ENCODE results near the gene CENPU. TPM values are rescaled to one million over a fixed set of nuclear protein-coding genes. Genes with fewer than 3 reads are reported as not detected.

The CENPU gene
- total RNA-seq, 1 donor from 2014 or later = 7.1 TPM

DNA sequence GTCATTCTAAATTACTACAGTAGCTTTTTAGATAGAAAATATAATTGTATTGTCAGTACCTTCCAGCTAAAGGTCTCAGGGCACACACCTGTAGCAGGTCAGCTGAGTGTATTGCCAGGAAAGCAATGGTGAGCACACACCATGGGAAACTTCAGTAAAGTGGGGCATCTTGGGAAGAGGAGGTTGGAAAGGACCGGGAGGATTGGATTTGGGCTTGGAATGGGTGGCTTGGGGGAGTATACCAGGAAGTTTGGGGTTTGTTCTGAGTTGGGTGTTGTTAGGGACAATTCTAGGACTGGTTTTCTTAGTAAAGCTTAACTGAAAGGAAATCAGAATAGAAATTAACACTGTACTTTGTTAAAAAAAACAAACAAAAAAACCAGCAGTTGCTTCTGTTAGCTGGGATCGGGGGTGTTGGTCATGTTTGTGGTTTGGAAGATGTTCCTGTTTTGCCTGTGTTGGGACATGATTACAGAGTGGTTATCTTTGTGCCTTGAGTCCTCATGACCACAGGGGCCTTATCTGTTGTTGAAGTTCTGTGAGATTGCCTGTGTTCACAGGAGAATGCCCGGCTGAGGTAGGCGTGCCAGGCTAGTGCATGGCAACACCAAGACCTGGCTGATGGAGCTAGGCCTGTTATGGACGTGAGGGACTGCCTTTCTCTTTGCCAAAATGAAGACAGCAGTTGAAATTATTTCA is 49.3 kb downstream of the CENPU start:
- ATAC-seq (ENCODE audit: low read depth) (no peak), DNase-seq (no peak)
- no peaks in the 10 kb centered on the region for H3K4me1 Mint-ChIP-seq
- TF ChIP-seq, protein P1, sequence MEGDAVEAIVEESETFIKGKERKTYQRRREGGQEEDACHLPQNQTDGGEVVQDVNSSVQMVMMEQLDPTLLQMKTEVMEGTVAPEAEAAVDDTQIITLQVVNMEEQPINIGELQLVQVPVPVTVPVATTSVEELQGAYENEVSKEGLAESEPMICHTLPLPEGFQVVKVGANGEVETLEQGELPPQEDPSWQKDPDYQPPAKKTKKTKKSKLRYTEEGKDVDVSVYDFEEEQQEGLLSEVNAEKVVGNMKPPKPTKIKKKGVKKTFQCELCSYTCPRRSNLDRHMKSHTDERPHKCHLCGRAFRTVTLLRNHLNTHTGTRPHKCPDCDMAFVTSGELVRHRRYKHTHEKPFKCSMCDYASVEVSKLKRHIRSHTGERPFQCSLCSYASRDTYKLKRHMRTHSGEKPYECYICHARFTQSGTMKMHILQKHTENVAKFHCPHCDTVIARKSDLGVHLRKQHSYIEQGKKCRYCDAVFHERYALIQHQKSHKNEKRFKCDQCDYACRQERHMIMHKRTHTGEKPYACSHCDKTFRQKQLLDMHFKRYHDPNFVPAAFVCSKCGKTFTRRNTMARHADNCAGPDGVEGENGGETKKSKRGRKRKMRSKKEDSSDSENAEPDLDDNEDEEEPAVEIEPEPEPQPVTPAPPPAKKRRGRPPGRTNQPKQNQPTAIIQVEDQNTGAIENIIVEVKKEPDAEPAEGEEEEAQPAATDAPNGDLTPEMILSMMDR (IDR thresholded peaks at IDR 0.05) = no peak
- intact Hi-C loops (cut with micrococcal nuclease) = no loop called here
- H3K27me3 Mint-ChIP-seq = no peaks in the 10 kb centered on the region
- H3K27ac Mint-ChIP-seq = no peak overlapping the region
- no peak overlapping the region for H3K4me3 Mint-ChIP-seq
- ChIA-PET POLR2A (no interaction called here), CTCF (no interaction called here)
- no peaks in the 10 kb centered on the region for H3K9me3 Mint-ChIP-seq
- H3K36me3 Mint-ChIP-seq (ENCODE audit: low read depth) = peaks cover 18% of the 10 kb centered on the region

DNA sequence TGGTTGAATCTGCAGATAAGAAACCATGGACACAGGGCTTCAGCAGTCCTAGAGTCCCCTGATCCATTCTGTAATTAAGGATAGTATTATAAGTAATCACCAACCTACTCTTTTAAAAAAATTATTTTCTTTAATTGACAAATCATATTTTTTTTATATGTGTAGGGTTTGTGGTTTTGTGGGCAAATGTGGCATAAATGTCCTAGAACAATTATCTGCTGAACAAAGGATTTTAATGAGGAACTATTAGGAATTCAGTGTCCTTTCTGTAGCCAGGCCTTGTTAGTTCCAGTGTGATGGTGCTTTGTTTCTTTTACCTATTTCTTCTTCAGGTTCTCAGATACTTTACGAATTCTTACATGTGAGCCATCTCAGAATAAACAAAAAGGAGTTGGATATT is 52.0 kb downstream of the CENPU start:
- no peaks in the 10 kb centered on the region for H3K27me3 Mint-ChIP-seq
- DNase-seq = no peak
- no peak overlapping the region for H3K4me3 Mint-ChIP-seq
- ChIA-PET POLR2A (no interaction called here), CTCF (no interaction called here)
- TF ChIP-seq, protein P1 (IDR thresholded peaks at IDR 0.05) = no peak
- intact Hi-C loops (cut with micrococcal nuclease) = no loop called here
- ATAC-seq (ENCODE audit: low read depth) = no peak
- no peak overlapping the region for H3K27ac Mint-ChIP-seq
- H3K36me3 Mint-ChIP-seq (ENCODE audit: low read depth) = peaks cover 11% of the 10 kb centered on the region
- H3K4me1 Mint-ChIP-seq = no peaks in the 10 kb centered on the region
- H3K9me3 Mint-ChIP-seq = no peaks in the 10 kb centered on the region

DNA sequence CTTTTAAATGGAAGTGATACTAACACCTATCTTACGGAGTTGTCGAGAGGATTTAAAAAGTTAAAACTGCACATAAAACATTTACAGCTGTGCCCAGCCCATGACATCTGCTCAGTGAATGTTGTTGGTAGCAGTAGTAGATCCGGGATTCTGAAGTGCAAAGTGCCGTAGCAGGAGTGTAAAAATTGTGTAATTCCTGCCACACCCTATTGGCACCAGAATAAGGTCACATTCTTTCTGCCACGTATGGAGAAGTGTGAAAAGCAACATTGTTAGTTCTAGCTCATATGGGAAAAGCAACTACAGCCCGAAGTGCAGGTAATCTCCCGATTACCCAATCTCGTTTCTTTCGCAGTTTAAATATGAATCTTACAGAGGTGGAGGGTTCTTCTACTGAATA is 53.2 kb downstream of the CENPU start:
- Mint-ChIP-seq H3K4me1 (no peaks in the 10 kb centered on the region), H3K9me3 (no peaks in the 10 kb centered on the region), H3K4me3 (no peak overlapping the region), H3K36me3 (ENCODE audit: low read depth) (peaks cover 4% of the 10 kb centered on the region), H3K27me3 (no peaks in the 10 kb centered on the region), H3K27ac (no peak overlapping the region)
- DNase-seq (no peak), ATAC-seq (ENCODE audit: low read depth) (no peak)
- TF ChIP-seq, protein P1 (IDR thresholded peaks at IDR 0.05) = no peak
- intact Hi-C loops (cut with micrococcal nuclease) = no loop called here
- CTCF ChIA-PET = no interaction called here
- POLR2A ChIA-PET = no interaction called here

DNA sequence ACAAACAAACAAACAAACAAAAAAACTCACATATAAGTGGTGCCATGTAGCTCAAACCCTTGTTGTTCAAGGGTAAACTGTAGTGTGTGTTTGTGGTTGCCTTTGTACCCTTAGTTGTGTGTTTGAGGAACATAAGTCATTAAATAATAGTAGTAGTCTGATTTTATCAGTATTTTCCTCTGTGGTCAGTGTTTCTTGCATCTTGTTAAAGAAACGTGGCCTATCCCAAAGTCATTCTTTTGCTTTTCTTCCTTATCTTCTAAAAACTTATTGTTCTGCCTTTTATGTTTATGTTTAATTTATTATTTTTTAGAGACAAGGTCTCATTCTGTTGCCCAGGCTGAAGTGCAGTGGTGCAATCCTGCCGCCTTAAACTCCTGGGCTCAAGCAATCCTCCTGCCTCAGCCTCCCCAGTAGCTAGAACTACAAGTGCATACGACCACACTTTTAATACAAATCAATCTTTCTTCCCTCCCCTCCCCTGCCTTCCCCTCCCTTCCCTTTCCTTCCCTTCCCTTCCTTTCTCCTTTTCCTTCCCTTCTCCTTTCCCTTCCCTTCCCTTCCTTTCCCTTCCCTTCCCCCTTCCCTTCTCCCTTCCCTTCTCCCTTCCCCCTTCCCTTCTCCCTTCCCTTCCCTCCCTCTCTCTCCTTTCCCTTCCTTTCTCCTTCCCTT is 57.9 kb downstream of the CENPU start:
- intact Hi-C loops (cut with micrococcal nuclease) = no loop called here
- TF ChIP-seq, protein P1 (IDR thresholded peaks at IDR 0.05) = no peak
- Mint-ChIP-seq H3K27me3 (no peaks in the 10 kb centered on the region), H3K4me3 (no peak overlapping the region), H3K36me3 (ENCODE audit: low read depth) (peaks cover 31% of the 10 kb centered on the region), H3K4me1 (no peaks in the 10 kb centered on the region), H3K27ac (no peak overlapping the region), H3K9me3 (no peaks in the 10 kb centered on the region)
- no peak for ATAC-seq (ENCODE audit: low read depth)
- no peak for DNase-seq
- ChIA-PET POLR2A (no interaction called here), CTCF (no interaction called here)

DNA sequence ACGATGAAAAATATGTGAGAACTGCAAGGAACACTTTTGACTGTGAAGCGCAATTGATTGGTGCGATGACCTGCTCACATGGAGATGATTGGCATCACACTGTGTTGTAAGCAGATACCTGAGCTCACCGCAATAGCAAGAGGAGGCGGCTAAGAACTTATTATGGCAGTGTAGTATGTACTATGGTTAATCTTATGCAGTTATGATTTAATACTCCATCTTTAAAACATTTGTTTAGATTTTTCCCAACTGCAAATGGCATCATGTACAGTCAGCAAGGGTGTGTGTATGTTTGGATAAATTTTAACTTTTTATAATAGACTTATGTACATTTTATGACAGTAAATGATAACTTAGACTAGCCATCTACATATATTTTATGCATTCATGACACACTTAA is 58.9 kb downstream of the CENPU start:
- H3K9me3 Mint-ChIP-seq = no peaks in the 10 kb centered on the region
- ATAC-seq (ENCODE audit: low read depth) (no peak), DNase-seq (no peak)
- H3K27me3 Mint-ChIP-seq = no peaks in the 10 kb centered on the region
- peaks cover 34% of the 10 kb centered on the region for H3K36me3 Mint-ChIP-seq (ENCODE audit: low read depth)
- TF ChIP-seq, protein P1 (IDR thresholded peaks at IDR 0.05) = no peak
- H3K4me3 Mint-ChIP-seq = no peak overlapping the region
- H3K27ac Mint-ChIP-seq = no peak overlapping the region
- POLR2A ChIA-PET = no interaction called here
- CTCF ChIA-PET = no interaction called here
- no peaks in the 10 kb centered on the region for H3K4me1 Mint-ChIP-seq
- intact Hi-C loops (cut with micrococcal nuclease) = no loop called here
